GM18499 (cell line): Measurements from ENCODE around the gene CNGB1.
"Not testable (repeated sequence)": the region's sequence is repeated elsewhere in the genome, so short reads cannot be mapped to it uniquely, and the experiment has no call there.

Experiments used
- ATAC-seq: cut with Tn5 transposase; IDR thresholded peaks from one replicate; pipeline ENCODE4 v1.9.1; 2021; ENCODE audit warnings: moderate number of reproducible peaks; ENCODE audit not compliant: insufficient read depth, unreplicated experiment

Gene CNGB1

DNA sequence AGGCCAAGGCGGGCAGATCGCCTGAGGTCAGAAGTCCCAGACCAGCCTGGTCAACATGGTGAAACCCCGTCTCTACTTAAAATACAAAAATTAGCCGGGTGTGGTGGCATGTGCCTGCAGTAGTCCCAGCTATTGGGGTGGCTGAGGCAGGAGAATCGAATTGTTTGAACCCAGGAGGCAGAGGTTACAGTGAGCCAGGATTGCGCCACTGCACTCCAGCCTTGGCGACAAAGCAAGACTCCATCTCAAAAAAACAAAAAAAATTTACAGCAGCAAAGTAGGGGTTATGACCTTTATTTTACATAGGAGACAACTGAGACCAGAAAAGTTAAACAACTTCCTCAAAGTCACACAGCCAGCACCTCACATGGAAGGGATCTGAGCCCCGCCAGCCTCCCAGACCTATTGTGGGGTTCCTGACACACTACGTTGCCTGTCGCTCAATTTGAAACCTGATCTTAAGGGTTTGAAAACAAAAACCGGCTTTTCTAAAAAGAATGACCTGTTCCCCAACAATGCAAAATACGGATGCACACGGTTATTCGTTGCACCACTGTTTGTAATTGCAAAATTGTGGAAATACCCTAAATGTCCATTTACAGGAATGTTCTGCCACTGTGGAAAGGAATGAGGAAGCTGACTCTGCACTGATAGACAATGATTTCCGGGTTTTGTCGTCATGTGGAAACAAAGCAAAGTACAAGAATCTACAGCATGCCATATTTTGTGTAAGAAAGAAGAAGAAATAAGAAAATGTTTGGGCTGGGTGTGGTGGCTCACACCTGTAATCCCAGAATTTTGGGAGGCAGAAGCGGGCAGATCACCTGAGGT lies 77.2 kb downstream of the CNGB1 start:
- no peak for ATAC-seq

DNA sequence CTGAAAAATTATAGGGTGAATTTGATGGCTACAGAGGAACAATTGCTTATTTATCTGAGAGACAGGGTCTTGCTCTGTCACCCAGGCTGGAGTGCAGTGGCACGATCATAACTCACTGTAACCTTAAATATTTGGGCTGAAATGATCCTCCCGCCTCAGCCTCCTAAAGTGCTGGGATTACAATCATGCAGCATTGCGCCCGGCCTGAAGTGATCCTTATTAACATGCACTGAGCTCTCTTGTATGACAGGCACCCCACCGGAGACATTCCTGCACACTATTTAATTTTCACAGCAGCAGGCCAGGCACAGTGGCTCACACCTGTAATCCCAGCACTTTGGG lies 77.7 kb downstream of the CNGB1 start:
- no peak for ATAC-seq

DNA sequence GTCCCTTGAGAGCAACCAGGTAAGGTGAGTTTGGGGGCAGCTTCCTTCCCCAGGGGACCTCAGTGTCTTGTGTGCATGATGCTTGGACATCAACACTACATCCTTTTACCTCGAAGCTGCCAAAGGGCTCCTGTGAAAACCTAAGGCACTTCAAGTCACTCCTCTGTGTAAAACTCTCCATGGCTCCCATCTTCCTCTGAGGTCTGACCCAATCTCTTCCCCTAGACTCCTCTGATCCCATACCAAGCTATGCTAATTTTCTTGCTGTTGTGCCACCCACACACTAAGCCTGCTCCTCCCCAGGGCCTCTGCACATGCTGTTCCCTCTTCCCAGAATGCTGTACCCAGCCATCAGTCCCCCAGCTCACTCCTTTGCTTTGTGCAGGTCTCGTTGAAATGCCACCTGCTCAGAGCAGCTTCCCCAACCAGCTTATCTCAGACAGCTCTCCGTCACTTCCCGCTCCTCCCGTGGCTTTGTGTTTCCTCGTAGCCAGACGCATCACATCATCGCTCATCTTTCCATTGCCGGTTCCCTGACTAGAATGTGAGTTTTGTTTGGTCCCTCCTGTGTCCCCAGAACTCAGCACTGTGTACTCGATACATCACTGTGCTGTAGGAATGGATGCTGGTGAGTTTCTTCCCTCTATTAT lies 78.4 kb downstream of the CNGB1 start:
- no peak for ATAC-seq

DNA sequence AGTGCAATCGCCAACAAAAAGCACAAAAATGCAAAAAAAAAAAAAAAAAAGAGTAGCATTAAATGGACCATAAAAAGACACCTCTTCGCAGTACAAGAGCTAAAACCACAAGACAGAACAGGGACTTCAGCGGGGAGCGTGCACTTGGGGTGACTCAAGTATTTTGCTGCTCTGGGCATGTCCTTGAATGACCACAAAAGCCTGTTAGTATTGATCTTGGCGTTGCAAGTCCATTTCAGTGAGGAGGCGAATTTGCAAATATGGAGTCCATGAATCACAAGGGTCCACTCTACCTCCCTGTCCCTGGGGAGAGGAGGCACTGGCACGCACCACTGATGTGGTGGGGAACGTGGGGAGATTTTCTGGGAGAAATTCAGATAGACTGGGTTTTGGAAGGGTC lies 78.9 kb downstream of the CNGB1 start:
- no peak for ATAC-seq

DNA sequence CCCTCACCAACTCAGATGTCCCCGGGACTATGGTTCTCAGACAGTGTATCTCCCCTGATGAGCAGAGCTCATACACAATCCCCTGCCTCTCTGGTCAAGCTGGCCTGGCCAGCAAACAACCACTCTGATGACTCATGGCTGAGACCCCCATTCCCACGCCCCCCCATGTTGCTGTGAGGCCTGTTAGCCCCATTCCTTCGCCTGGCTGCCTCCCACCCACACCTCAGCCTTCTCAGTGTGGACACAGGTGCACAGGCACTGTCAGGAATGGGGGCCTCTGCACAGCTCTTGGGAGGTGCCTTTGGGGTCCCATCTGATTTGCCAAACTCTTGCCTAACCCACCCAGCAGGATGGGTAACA lies 80.2 kb downstream of the CNGB1 start:
- no peak for ATAC-seq

DNA sequence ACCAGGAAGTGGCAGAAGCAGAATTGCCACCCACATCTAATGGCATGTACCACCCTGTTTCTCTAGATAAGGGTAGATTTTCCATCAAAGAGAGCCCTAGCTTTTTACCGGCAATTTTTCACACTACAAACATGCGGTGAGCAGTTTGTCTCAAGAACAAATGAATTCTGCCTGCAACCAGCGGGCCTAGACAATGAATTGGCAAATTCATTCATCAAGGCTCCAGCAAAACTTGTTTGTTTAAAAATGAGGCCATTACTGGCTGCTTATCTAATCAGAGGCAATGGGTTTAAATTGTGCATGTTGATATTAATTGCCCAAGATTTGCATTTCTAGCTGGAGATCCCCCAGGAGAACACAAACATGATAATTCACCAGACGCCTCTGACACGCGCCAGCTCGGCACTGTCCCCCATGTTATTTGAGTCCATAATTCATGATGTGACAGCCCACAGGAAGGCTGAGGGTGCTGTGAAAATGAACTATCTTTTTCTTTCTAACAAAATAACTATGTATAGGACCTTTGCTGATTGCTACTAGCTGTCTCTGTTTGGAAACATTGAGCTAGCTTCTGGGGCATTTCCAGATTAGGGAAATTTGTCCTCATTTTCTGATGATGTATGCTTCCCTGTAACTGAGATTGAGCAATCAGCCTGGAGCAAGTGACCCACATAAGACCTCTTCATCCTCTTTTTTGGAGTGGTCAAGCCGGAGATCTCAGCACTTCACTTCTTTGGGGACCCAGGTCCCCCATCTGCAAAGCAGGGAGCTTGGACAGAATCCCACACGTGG lies 80.8 kb downstream of the CNGB1 start:
- ATAC-seq: no peak

DNA sequence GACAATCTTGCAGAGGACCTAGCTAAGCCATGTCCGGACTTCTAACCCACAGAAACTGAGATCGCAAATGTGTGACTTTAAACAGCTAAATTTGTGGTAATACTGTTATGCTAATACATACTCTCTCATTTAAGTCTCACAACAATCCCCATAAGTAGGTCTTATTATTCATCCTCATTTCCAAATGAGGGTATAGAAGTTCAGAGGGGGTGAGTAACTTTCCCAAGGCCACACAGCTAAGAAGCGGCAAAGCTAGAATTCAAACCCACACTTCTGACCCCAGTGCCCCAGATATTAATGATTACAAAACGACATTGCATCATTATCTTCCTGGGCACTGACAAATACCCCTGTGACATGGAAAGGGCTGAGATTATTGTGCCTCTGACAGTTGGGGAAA lies 81.4 kb downstream of the CNGB1 start:
- ATAC-seq: no peak

DNA sequence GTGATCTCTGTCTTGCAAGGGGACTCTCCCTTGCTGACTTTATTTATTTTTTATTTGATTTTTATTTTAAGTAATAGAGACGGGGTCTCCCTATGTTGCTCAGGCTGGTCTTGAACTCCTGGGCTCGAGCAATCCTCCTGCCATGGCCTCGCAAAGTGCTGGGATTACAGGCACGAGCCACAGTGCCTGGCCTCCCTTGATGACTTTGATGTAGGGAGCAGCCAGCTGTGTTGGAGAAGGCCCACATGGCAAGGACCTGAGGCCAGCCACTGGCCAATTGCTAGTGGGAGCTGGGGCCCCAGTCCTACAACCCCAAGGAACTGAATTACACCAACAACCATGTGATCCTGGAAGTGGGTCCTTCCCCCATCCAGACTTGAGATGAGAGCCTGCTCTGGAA lies 81.8 kb downstream of the CNGB1 start:
- ATAC-seq: no peak

DNA sequence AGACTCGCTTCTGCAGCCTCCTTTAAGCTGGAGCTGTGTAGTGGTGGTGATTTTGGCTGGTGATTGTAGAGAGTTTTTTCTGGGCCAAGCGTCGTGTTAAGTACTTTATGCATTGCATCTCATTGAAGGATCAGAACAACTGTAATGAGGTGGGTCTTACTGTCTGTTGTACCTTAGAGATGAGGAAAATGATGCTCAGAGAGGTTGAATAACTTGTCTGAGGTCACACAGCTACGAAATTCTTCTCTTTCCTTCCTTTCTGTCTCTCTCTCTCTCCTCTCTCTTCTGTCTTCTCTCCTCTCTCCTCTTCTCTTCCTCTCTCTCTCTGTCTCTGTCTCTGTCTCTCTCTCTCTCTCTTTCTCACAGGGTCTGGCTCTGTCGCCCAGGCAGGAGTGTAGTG lies 82.8 kb downstream of the CNGB1 start:
- no peak for ATAC-seq

DNA sequence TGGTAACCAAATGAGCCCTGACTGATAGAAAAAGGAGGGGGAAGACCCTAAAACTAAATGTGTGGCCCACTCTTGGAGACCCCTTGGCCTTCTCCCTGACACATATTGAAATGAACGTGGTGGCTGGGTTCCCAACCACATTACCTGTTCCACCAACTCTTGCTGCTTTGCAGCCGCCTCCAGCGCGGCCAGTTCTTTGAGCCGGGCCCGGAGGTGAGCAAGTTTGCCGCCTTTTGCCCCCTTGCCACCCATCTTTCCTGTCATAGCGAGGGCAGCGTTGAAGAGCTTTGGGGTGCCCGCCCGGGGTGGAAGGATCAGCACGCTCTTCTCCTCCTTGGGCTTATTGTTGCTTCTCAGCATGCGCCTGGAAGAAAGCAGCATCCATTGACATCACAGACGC lies 83.2 kb downstream of the CNGB1 start:
- ATAC-seq: no peak

DNA sequence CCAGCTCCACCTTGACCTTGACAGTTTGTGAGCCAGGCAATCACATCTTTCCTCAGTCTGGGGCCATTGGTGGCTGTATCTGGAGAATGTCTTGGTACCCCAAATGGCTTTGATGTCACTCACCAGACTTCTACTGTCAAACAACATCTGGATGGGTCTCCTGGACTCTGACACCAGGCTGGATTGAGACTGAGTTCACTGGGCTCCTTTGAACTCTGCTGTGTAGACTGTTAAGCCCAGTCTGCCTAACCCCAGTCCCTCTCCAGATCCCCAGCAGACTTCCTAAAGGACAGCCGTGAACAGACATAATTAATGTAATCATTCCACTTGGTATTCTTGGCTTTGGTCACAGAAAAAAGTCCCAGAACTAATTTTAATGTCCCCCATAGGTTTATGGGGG lies 84.5 kb downstream of the CNGB1 start:
- no peak for ATAC-seq

DNA sequence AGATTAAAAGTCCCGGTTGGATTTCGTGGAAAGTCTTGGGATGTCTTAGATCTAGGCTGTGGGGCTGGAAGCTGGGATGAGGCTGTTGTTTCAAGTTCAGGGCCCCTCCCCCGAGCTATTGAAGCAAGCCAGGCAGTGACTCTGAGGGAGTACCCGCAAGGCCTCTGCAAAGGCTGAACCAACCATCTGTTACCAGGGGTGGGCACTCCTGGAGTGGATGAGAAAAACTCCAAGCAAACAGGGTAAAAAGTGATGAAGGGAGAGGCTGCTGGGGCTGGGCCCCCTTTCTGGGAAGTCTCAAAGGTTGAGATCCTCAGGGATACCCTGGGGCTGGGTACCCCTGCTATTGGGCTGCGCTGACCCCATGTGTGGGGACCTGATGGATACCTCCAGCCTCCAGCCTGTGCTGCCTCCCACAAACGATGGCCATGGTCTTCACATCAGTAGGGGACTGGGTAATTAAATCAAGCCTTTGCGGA lies 86.2 kb downstream of the CNGB1 start:
- no peak for ATAC-seq

DNA sequence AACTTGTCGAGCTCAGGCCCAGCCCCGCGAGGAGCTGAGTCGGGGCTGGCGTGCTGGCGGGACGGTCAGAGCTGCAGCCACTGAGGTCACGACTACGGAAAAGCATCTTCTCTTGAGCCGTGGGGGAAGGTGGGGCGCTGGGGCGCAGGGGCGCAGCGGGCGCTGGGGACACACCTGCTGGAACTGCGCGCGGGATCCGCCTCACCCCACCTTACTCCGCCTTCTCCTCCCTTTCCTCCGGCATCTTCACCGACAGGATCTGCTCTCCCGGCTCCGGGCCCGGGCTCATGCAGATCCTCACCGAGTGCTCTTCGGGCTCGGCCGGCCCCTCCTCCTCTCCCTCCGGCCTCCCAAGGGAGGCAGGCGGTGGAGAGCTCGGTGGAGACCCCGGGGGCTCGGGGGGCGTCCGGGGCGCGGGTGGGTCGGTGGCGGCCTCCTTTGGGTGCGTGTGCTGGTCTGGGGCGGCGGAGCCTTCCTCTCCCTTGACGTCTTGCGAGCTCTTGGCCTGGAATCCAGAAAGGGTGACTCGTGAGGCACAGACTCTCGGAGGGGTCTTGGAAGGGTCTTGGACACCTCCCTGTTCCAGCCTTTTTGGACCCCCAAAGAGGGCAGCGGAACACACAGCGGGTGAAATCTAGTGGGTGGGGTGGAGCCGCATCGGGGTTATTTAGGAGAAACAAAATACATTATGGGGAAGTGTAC lies 86.8 kb downstream of the CNGB1 start:
- no peak for ATAC-seq

DNA sequence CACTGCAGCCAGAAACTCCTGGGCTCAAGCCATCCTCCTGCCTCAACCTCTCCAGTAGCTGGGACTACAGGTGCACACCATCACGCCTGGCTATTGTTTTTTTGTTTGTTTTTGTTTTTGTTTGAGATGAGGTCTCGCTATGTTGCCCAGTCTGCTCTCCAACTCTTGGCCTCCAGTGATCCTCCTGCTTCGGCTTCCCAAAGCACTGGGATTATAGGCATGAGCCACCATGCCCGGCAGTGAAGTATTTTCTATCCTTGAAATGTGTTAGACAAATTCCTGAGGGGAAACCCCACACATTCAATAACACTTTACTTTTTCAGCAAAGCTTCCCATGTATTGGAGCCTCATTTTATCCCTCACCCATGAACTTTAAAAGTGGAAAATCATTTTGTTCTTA lies 87.4 kb downstream of the CNGB1 start:
- ATAC-seq: no peak

DNA sequence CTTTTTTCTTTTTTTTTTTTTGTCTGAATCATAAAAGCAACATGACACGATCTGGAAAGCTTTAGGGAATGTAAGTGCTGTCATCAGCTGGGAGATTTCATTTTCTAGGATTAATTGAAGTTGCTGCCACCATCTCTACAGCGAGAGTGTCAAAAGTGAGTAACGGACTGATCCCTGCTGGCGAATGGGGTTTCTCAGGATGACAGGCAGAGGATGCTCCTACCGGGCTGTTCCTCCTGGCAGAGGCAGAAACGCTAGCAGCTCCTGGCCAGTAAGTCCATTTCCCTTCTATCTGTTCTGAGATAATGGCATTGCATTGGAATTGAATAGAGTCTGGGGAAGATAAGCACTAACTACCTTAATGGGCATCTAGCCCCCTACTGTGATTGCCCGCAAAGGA lies 88.1 kb downstream of the CNGB1 start:
- no peak for ATAC-seq

DNA sequence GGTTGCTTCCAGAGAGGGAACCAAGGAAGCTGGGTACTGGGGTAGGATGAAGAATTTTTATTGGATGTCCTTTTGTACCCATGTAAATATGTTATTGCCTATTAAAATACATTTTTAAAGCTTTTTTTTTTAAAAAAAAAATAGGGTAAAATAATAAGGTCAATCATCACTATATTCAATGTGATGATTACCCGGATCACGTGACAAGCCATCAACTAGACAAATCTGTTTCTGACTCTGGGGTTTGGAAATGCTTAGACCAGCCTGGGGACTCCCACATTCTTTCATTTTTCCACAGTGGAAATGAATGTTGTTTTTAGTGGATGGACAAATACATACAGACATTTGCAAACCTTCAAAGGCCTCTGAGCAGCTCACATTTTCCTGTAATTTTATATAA lies 88.7 kb downstream of the CNGB1 start:
- ATAC-seq: no peak

DNA sequence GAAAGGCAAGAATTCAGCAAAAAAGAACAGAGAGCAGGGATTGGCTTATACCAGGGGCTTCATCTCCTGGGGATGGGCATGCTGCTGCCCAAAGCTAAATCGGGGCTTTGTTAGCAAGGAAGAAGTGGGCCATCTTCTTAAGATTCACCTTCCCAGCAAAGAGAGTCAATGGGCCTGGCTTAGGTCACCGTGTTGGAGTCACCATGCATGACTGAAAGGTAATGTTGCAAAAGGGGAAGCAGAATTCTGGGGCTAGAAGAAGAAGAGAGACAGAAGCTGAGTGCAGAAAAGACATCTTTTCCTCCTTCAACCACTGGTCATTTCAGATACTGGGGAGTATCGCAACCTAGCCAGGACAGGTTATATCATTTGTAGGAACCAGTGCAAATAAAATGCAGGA lies 92.3 kb downstream of the CNGB1 start:
- ATAC-seq: no peak

DNA sequence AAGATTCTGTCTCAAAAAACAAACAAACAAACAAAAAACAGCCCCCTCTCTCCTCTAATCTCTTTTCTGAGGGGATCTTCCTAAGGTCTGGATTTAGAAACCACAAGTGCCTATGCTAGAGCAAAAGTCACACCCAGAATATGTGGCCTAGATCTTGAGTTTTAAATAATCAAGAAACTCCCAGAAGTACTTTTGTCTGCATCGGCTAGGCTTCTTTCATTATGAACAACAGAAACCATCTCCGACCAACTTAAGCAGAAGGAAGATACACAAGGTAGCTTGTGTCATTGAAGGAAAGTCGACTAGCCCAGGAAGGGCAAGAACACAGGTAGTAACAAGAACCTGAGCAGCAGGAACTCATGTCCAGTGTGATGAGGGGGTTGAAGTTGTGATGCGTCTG lies 94.7 kb downstream of the CNGB1 start:
- peak; percentile 48 for ATAC-seq

DNA sequence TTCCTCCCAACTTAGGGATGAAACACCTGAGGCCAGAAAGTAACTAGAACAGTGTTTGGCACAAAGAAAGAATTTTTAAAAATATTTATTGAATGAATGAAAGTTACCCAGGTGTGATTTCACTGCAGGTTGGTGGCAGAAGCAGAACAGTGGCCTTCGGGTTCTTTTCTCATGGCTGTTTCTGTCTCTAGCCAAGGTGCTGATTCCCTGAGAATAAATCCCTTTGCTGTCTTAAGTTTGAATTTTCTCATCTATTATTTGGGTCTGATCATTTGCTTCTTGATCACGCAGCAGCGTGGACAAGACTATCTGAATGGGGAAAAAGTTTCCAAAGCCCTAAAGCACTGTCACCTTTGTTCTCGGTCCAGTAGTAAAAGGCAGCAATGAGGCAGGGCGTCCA lies 95.6 kb downstream of the CNGB1 start:
- no peak for ATAC-seq

DNA sequence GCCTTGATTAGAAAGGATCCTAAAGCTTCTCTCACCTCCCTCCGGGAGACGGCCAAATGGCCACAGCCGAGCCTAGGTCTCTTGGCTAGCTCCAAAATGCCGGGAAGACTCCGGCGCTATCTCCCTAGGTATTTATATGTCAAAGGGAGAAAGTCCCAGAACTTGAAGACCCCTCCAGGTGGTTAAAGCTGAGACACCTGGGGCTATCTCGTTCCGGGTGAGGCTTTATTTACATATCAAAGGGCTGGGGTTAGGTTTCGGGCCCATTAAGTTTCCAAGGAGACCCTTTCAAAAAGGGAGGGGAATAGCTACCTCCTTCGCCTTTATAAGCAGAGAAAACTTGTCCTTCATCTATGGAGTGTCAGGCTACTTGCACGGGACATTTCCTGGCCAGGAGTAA lies 97.7 kb downstream of the CNGB1 start:
- no peak for ATAC-seq

DNA sequence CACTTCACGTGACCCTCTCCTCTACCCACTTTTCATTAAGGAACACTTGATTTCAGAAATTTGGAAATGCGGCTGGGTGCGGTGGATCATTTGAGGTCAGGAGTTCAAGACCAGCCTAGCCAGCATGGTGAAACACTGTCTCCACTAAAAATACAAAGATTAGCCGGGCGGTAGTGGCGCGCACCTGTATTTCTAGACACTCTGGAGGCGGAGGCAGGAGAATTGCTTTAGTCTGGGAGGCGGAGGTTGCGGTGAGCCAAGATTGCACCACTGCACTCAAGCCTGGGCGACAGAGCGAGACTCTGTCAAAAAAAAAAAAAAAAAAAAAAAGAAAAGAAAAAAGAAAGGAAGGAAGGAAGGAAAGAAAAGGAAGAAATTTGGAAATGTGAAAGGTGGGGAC lies 98.2 kb downstream of the CNGB1 start:
- ATAC-seq: not testable (repeated sequence)
